ENCODE measurements around the gene PDCL2. TPM values are rescaled to one million over a fixed set of nuclear protein-coding genes. Genes with fewer than 3 reads are reported as not detected.

Gene PDCL2
- total and polyA plus RNA-seq, 5 donors from 2014 or later, result not detected

GRCh38 chr4:55512922-55513571 is 79.0 kb downstream of the PDCL2 start:
- H3K27me3 Mint-ChIP-seq, result no peaks in the 10 kb centered on the region
- H3K9me3 ChIP-seq (ENCODE audit: control insufficient read depth in 2 of 2, low read length in 2 of 2), result no peaks in the 10 kb centered on the region
- ATAC-seq (ENCODE audit: low read depth in 2 of 2), result no peak
- H3K27me3 ChIP-seq (ENCODE audit: control insufficient read depth, insufficient read depth, low read length), result no peaks in the 10 kb centered on the region
- H3K4me3 ChIP-seq (ENCODE audit: low read depth, low read length), result no peak overlapping the region
- DNase-seq, result no peak
- peaks cover 15% of the 10 kb centered on the region for H3K36me3 Mint-ChIP-seq
- peaks cover 2% of the 10 kb centered on the region for H3K4me1 ChIP-seq (ENCODE audit: control insufficient read depth, insufficient read depth, low read length, poor library complexity, severe bottlenecking)
- peaks cover 0 to 9% (median 0%) of the 10 kb centered on the region in 7 donors for H3K9me3 Mint-ChIP-seq
- H3K4me1 Mint-ChIP-seq, result peaks cover 28 to 34% (median 30%) of the 10 kb centered on the region in 4 donors
- H3K27ac Mint-ChIP-seq, result no peak overlapping the region
- H3K4me3 Mint-ChIP-seq, result no peak overlapping the region
- H3K27ac ChIP-seq (ENCODE audit: insufficient read depth, low read length, poor library complexity, severe bottlenecking), result no peak overlapping the region
- peaks cover 10% of the 10 kb centered on the region for H3K36me3 ChIP-seq (ENCODE audit: control insufficient read depth, insufficient read depth, low read length)

GRCh38 chr4:55512077-55512476 is 80.0 kb downstream of the PDCL2 start:
- H3K27me3 Mint-ChIP-seq, result no peaks in the 10 kb centered on the region
- peaks cover 0 to 9% (median 0%) of the 10 kb centered on the region in 7 donors for H3K9me3 Mint-ChIP-seq
- peaks cover 9% of the 10 kb centered on the region for H3K36me3 Mint-ChIP-seq
- Histone ChIP-seq H3K4me1 (ENCODE audit: control insufficient read depth, insufficient read depth, low read length, poor library complexity, severe bottlenecking) (no peaks in the 10 kb centered on the region), H3K27me3 (ENCODE audit: control insufficient read depth, insufficient read depth, low read length) (no peaks in the 10 kb centered on the region), H3K27ac (ENCODE audit: insufficient read depth, low read length, poor library complexity, severe bottlenecking) (no peak overlapping the region), H3K9me3 (ENCODE audit: control insufficient read depth in 2 of 2, low read length in 2 of 2) (no peaks in the 10 kb centered on the region), H3K4me3 (ENCODE audit: low read depth, low read length) (no peak overlapping the region), H3K36me3 (ENCODE audit: control insufficient read depth, insufficient read depth, low read length) (peaks cover 14% of the 10 kb centered on the region)
- peaks cover 21 to 28% (median 26%) of the 10 kb centered on the region in 4 donors for H3K4me1 Mint-ChIP-seq
- no peak overlapping the region for H3K27ac Mint-ChIP-seq
- H3K4me3 Mint-ChIP-seq, result no peak overlapping the region
- ATAC-seq (ENCODE audit: low read depth in 2 of 2), result no peak
- DNase-seq, result no peak

GRCh38 chr4:55510685-55511084 is 81.4 kb downstream of the PDCL2 start:
- Mint-ChIP-seq H3K27ac (no peak overlapping the region), H3K27me3 (no peaks in the 10 kb centered on the region), H3K4me1 (peaks cover 12 to 27% (median 23%) of the 10 kb centered on the region in 4 donors), H3K36me3 (peaks cover 14% of the 10 kb centered on the region), H3K9me3 (peaks cover 0 to 9% (median 0%) of the 10 kb centered on the region in 7 donors), H3K4me3 (no peak overlapping the region)
- Histone ChIP-seq H3K27me3 (ENCODE audit: control insufficient read depth, insufficient read depth, low read length) (no peaks in the 10 kb centered on the region), H3K36me3 (ENCODE audit: control insufficient read depth, insufficient read depth, low read length) (peaks cover 19% of the 10 kb centered on the region), H3K27ac (ENCODE audit: insufficient read depth, low read length, poor library complexity, severe bottlenecking) (no peak overlapping the region), H3K4me1 (ENCODE audit: control insufficient read depth, insufficient read depth, low read length, poor library complexity, severe bottlenecking) (no peaks in the 10 kb centered on the region), H3K4me3 (ENCODE audit: low read depth, low read length) (peak overlapping the region; percentile 11), H3K9me3 (ENCODE audit: control insufficient read depth in 2 of 2, low read length in 2 of 2) (no peaks in the 10 kb centered on the region)
- DNase-seq (peak in 1 of 3 donors; percentile 14), ATAC-seq (ENCODE audit: low read depth in 2 of 2) (no peak)

GRCh38 chr4:55509266-55509665 is 82.8 kb downstream of the PDCL2 start:
- no peaks in the 10 kb centered on the region for H3K9me3 ChIP-seq (ENCODE audit: control insufficient read depth in 2 of 2, low read length in 2 of 2)
- no peak for ATAC-seq (ENCODE audit: low read depth in 2 of 2)
- H3K4me3 Mint-ChIP-seq, result no peak overlapping the region
- H3K27ac ChIP-seq (ENCODE audit: insufficient read depth, low read length, poor library complexity, severe bottlenecking), result no peak overlapping the region
- H3K36me3 ChIP-seq (ENCODE audit: control insufficient read depth, insufficient read depth, low read length), result peaks cover 20% of the 10 kb centered on the region
- peaks cover 12 to 27% (median 22%) of the 10 kb centered on the region in 4 donors for H3K4me1 Mint-ChIP-seq
- no peaks in the 10 kb centered on the region for H3K27me3 Mint-ChIP-seq
- H3K27me3 ChIP-seq (ENCODE audit: control insufficient read depth, insufficient read depth, low read length), result no peaks in the 10 kb centered on the region
- no peak for DNase-seq
- H3K4me3 ChIP-seq (ENCODE audit: low read depth, low read length), result no peak overlapping the region
- H3K9me3 Mint-ChIP-seq, result peaks cover 0 to 9% (median 0%) of the 10 kb centered on the region in 7 donors
- H3K27ac Mint-ChIP-seq, result peak overlapping the region in 1 of 3 donors; percentile 13
- H3K4me1 ChIP-seq (ENCODE audit: control insufficient read depth, insufficient read depth, low read length, poor library complexity, severe bottlenecking), result no peaks in the 10 kb centered on the region
- peaks cover 18% of the 10 kb centered on the region for H3K36me3 Mint-ChIP-seq

GRCh38 chr4:55507612-55508011 is 84.4 kb downstream of the PDCL2 start:
- H3K4me3 ChIP-seq (ENCODE audit: low read depth, low read length), result no peak overlapping the region
- peaks cover 12 to 27% (median 23%) of the 10 kb centered on the region in 4 donors for H3K4me1 Mint-ChIP-seq
- H3K4me1 ChIP-seq (ENCODE audit: control insufficient read depth, insufficient read depth, low read length, poor library complexity, severe bottlenecking), result no peaks in the 10 kb centered on the region
- no peaks in the 10 kb centered on the region for H3K27me3 ChIP-seq (ENCODE audit: control insufficient read depth, insufficient read depth, low read length)
- H3K4me3 Mint-ChIP-seq, result no peak overlapping the region
- H3K27ac Mint-ChIP-seq, result no peak overlapping the region
- ATAC-seq (ENCODE audit: low read depth in 2 of 2) (no peak), DNase-seq (no peak)
- H3K9me3 Mint-ChIP-seq, result peaks cover 0 to 6% (median 0%) of the 10 kb centered on the region in 7 donors
- no peaks in the 10 kb centered on the region for H3K9me3 ChIP-seq (ENCODE audit: control insufficient read depth in 2 of 2, low read length in 2 of 2)
- H3K27me3 Mint-ChIP-seq, result no peaks in the 10 kb centered on the region
- no peak overlapping the region for H3K27ac ChIP-seq (ENCODE audit: insufficient read depth, low read length, poor library complexity, severe bottlenecking)
- peaks cover 20% of the 10 kb centered on the region for H3K36me3 ChIP-seq (ENCODE audit: control insufficient read depth, insufficient read depth, low read length)
- H3K36me3 Mint-ChIP-seq, result peaks cover 25% of the 10 kb centered on the region

Other genes with a start within 250 kb of the PDCL2 start
- 3.9 TPM for gene SRD5A3, start 246.0 kb downstream of the PDCL2 start, total RNA-seq
- gene SRD5A3, start 246.0 kb downstream of the PDCL2 start, polyA plus RNA-seq, result 10 to 100 TPM in 1 of 4 donors, 1 to 10 TPM in 3; 7.7 to 18.4 (median 8.7) TPM
- 44.0 TPM for gene TMEM165, start 196.3 kb downstream of the PDCL2 start, total RNA-seq
- gene TMEM165, start 196.3 kb downstream of the PDCL2 start, polyA plus RNA-seq, result 10 to 100 TPM; 34.5 to 50.1 (median 44.7) TPM
- 16.6 TPM for gene CLOCK, start 45.3 kb downstream of the PDCL2 start, total RNA-seq
- 1 to 10 TPM; 4.6 to 8.9 (median 7.9) TPM for gene CLOCK, start 45.3 kb downstream of the PDCL2 start, polyA plus RNA-seq
- gene NMU, start 44.1 kb upstream of the PDCL2 start, total RNA-seq, result not detected
- under 1 TPM in 1 of 4 donors, not detected in 3; 0.88 TPM for gene NMU, start 44.1 kb upstream of the PDCL2 start, polyA plus RNA-seq
- gene EXOC1L, start 227.5 kb upstream of the PDCL2 start, total RNA-seq, result not detected
- not detected for gene EXOC1L, start 227.5 kb upstream of the PDCL2 start, polyA plus RNA-seq